ENCODE data around the gene ACTA1. TPM values are rescaled to one million over a fixed set of nuclear protein-coding genes. Genes with fewer than 3 reads are reported as not detected.
"Not testable (repeated sequence)": the region's sequence is repeated elsewhere in the genome, so short reads cannot be mapped to it uniquely, and the experiment has no call there.

The ACTA1 gene
- total RNA-seq, 1 experiment from 2014 or later, result 0.80 TPM

- ATAC-seq (no peak), DNase-seq (no peak)
- no peaks in the 10 kb centered on the region for H4K20me1 ChIP-seq (ENCODE audit: low read length)
- no peak overlapping the region for H3K4me2 ChIP-seq (ENCODE audit: low read length)
- H3K79me2 ChIP-seq (ENCODE audit: low read length), result no peaks in the 10 kb centered on the region
- no peak overlapping the region for H2AFZ ChIP-seq (ENCODE audit: low read length)
- ChIA-PET POLR2A (ENCODE audit: unreplicated experiment) (no interaction called here), CTCF (no interaction called here)
- no peaks in the 10 kb centered on the region for H3K36me3 ChIP-seq (ENCODE audit: low read depth, low read length)
- H3K27me3 ChIP-seq (ENCODE audit: low read length), result peaks cover 15% of the 10 kb centered on the region; the same call in 1 of the 2 replicates
- H3K9me2 ChIP-seq (replicated peaks; ENCODE audit: low read length), result no peaks in the 10 kb centered on the region
- no peaks in the 10 kb centered on the region for H3K4me1 ChIP-seq (ENCODE audit: insufficient read depth, low read length)
- H3K27ac ChIP-seq (ENCODE audit: low read length), result no peak overlapping the region
- H3K4me3 ChIP-seq (ENCODE audit: low read length), result no peak overlapping the region
- BruUV-seq (replicated peaks), result no TSS peak
- H3F3A ChIP-seq (ENCODE audit: low read length, unreplicated experiment), result no peaks in the 10 kb centered on the region
- intact Hi-C loops (cut with micrococcal nuclease), result no loop called here
- no peaks in the 10 kb centered on the region for H3K9me3 ChIP-seq (ENCODE audit: low read length)
- no peak overlapping the region for H3K9ac ChIP-seq (ENCODE audit: low read length)
- no peak for TF ChIP-seq CTCF (conservative IDR thresholded peaks at IDR 0.05; ENCODE audit: low read depth, low read length)
- TF ChIP-seq EZH2 (IDR thresholded peaks at IDR 0.05; ENCODE audit: low read length, unreplicated experiment), result no peak
- TF ChIP-seq EZH2phosphoT487 (IDR thresholded peaks at IDR 0.05; ENCODE audit: borderline replicate concordance, low read length), result no peak
Measured at GRCh38 chr1:229396585-229397206, 37.2 kb downstream of the ACTA1 start.

- H3K4me2 ChIP-seq (ENCODE audit: low read length); DNase-seq; H3K4me1 ChIP-seq (ENCODE audit: insufficient read depth, low read length); H3K9me2 ChIP-seq (replicated peaks; ENCODE audit: low read length); H2AFZ ChIP-seq (ENCODE audit: low read length); POLR2A ChIA-PET (ENCODE audit: unreplicated experiment); H3K4me3 ChIP-seq (ENCODE audit: low read length); CTCF ChIA-PET; H3F3A ChIP-seq (ENCODE audit: low read length, unreplicated experiment); H3K9me3 ChIP-seq (ENCODE audit: low read length); BruUV-seq (replicated peaks); H4K20me1 ChIP-seq (ENCODE audit: low read length); intact Hi-C loops (cut with micrococcal nuclease); H3K79me2 ChIP-seq (ENCODE audit: low read length); ATAC-seq; H3K9ac ChIP-seq (ENCODE audit: low read length); H3K36me3 ChIP-seq (ENCODE audit: low read depth, low read length); H3K27ac ChIP-seq (ENCODE audit: low read length): not testable (repeated sequence)
- peaks cover 11% of the 10 kb centered on the region; the same call in 1 of the 2 replicates for H3K27me3 ChIP-seq (ENCODE audit: low read length)
Measured at GRCh38 chr1:229394517-229394916, 39.4 kb downstream of the ACTA1 start.

GRCh38 chr1:229392936-229393335 is 41.0 kb downstream of the ACTA1 start:
- Histone ChIP-seq H3F3A (ENCODE audit: low read length, unreplicated experiment) (peaks cover 3% of the 10 kb centered on the region), H3K4me1 (ENCODE audit: insufficient read depth, low read length) (peaks cover 15% of the 10 kb centered on the region), H4K20me1 (ENCODE audit: low read length) (no peaks in the 10 kb centered on the region), H2AFZ (ENCODE audit: low read length) (no peak overlapping the region), H3K9ac (ENCODE audit: low read length) (no peak overlapping the region), H3K36me3 (ENCODE audit: low read depth, low read length) (no peaks in the 10 kb centered on the region), H3K9me3 (ENCODE audit: low read length) (no peaks in the 10 kb centered on the region), H3K9me2 (replicated peaks; ENCODE audit: low read length) (no peaks in the 10 kb centered on the region), H3K4me3 (ENCODE audit: low read length) (no peak overlapping the region), H3K27ac (ENCODE audit: low read length) (no peak overlapping the region), H3K79me2 (ENCODE audit: low read length) (no peaks in the 10 kb centered on the region), H3K27me3 (ENCODE audit: low read length) (no peaks in the 10 kb centered on the region), H3K4me2 (ENCODE audit: low read length) (no peak overlapping the region)
- TF ChIP-seq CTCF (conservative IDR thresholded peaks at IDR 0.05; ENCODE audit: low read depth, low read length) (no peak), EZH2 (IDR thresholded peaks at IDR 0.05; ENCODE audit: low read length, unreplicated experiment) (no peak), EZH2phosphoT487 (IDR thresholded peaks at IDR 0.05; ENCODE audit: borderline replicate concordance, low read length) (no peak)
- no peak for DNase-seq
- intact Hi-C loops (cut with micrococcal nuclease), result no loop called here
- CTCF ChIA-PET, result no interaction called here
- no peak for ATAC-seq
- BruUV-seq (replicated peaks), result no TSS peak
- POLR2A ChIA-PET (ENCODE audit: unreplicated experiment), result no interaction called here
